NCI-H69 (cell line): ENCODE results near the gene SBF1.
"Not testable (repeated sequence)": the region's sequence is repeated elsewhere in the genome, so short reads cannot be mapped to it uniquely, and the experiment has no call there.

Source experiments
- DNase-seq: peaks from one replicate; lab custom pipeline; 2025; lab: John Stamatoyannopoulos, UW

The SBF1 gene, protein sequence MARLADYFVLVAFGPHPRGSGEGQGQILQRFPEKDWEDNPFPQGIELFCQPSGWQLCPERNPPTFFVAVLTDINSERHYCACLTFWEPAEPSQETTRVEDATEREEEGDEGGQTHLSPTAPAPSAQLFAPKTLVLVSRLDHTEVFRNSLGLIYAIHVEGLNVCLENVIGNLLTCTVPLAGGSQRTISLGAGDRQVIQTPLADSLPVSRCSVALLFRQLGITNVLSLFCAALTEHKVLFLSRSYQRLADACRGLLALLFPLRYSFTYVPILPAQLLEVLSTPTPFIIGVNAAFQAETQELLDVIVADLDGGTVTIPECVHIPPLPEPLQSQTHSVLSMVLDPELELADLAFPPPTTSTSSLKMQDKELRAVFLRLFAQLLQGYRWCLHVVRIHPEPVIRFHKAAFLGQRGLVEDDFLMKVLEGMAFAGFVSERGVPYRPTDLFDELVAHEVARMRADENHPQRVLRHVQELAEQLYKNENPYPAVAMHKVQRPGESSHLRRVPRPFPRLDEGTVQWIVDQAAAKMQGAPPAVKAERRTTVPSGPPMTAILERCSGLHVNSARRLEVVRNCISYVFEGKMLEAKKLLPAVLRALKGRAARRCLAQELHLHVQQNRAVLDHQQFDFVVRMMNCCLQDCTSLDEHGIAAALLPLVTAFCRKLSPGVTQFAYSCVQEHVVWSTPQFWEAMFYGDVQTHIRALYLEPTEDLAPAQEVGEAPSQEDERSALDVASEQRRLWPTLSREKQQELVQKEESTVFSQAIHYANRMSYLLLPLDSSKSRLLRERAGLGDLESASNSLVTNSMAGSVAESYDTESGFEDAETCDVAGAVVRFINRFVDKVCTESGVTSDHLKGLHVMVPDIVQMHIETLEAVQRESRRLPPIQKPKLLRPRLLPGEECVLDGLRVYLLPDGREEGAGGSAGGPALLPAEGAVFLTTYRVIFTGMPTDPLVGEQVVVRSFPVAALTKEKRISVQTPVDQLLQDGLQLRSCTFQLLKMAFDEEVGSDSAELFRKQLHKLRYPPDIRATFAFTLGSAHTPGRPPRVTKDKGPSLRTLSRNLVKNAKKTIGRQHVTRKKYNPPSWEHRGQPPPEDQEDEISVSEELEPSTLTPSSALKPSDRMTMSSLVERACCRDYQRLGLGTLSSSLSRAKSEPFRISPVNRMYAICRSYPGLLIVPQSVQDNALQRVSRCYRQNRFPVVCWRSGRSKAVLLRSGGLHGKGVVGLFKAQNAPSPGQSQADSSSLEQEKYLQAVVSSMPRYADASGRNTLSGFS (N-terminal part only)

GRCh38 chr22:50474710-50475651, at the start of gene SBF1:
TSS of gene SBF1 (minus strand) at chr22:50475035. CDS start at chr22:50474840, 195 bp downstream.
- peak; percentile 96 for DNase-seq

GRCh38 chr22:50523806-50524675, 49.2 kb upstream of the SBF1 start:
- no peak for DNase-seq

GRCh38 chr22:50523458-50523805, 48.6 kb upstream of the SBF1 start:
- no peak for DNase-seq

- no peak for DNase-seq
Measured at GRCh38 chr22:50522806-50523438, 48.1 kb upstream of the SBF1 start.

DNA sequence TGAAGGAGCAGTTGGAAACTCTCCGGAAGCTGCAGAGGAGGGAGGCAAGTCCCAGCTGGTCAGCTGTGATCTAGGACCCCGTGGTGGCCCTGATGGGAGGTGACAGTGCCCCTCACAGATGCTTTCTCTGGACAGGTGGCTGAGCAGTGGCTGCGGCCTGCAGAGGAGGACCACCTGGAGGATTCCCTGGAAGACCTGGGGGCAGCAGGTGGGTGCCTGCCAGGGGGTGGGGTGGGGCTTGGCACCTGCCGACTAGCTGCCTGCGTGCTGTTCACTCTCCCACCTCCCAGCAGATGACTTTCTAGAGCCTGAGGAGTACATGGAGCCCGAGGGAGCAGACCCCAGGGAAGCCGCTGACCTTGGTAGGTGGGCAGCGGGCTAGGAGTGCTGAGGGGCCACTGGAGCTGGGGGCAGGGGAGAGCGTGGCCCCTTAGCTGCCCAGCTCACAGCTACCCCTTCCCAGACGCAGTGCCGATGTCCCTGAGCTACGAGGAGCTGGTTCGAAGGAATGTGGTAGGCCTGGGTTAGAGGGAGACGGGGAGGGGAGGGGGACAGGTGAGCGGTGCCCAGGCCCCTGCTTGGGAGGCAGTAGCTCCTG, 47.5 kb upstream of the SBF1 start:
- no peak for DNase-seq

DNA sequence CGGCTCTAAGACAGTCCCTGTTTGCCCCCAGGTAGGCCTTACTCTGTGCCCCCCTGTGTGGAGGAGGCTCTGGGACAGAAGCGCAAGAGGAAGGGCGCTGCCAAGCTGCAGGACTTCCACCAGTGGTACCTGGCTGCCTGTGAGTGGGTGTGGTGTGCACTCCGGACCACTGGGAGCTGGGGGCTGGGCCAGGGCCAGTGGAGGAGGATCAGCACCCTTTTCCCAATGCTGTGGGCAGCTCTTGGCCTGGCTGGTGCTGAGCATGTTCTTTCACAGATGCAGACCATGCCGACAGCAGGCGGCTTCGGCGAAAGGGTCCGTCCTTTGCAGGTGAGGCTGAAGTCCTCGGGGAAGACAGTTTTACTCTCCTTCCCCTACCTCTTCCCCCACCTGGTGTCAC, 46.9 kb upstream of the SBF1 start:
- DNase-seq: no peak

- no peak for DNase-seq
Measured at GRCh38 chr22:50520826-50521453, 46.1 kb upstream of the SBF1 start.

DNA sequence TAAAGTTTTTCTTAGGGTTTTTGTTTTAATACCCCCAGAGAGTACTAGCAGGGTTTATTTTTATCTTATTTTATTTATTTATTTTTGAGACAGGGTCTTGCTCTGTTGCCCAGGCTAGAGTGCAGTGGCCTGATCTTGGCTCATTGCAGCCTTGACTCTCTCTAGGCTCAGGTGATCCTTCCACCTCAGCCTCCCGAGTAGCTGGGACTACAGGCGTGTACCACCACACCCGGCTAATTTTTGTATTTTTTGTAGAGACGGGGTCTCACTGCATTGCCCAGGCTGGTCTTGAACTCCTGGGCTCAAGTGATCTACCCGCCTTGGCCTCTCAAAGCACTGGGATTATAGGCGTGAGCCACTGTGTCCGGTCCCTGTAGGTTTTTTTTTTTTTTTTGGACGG, 45.3 kb upstream of the SBF1 start:
- not testable (repeated sequence) for DNase-seq

DNA sequence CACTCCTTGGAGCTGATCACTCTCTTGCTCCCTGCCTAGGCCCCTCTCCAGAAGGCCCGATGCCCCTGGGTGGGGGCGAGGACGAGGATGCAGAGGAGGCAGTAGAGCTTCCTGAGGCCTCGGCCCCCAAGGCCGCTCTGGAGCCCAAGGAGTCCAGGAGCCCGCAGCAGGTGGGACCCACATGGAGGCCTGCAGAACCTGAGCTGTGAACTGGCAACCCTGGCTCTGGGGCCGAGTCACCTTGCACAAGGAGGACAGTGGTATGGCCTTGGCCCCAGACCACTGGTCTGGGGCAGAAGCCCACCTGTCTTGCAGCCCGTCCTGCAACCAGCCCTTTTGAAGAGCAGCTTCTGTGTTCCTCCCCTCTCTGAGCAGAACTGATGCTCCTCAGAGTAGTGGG, 44.3 kb upstream of the SBF1 start:
- DNase-seq: no peak

DNA sequence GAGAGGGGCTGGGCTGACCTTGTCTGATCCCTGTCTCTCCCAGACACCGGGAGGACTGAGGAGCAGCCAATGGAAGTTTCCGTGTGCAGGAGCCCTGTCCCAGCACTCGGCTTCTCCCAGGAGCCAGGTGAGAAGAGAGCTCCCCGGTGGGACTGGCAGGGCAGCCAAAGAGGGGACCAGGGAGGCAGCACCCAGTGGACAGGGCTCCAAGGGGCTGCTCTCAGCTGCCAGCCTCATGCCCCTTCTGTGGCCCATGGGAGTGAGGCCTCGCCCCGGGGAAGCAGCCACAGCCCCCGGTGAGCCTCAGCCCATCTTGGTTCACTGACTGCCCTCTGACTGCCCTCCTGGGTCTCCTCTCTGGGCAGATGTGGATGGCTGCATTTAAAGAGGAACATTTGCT, 43.8 kb upstream of the SBF1 start:
- no peak for DNase-seq

DNA sequence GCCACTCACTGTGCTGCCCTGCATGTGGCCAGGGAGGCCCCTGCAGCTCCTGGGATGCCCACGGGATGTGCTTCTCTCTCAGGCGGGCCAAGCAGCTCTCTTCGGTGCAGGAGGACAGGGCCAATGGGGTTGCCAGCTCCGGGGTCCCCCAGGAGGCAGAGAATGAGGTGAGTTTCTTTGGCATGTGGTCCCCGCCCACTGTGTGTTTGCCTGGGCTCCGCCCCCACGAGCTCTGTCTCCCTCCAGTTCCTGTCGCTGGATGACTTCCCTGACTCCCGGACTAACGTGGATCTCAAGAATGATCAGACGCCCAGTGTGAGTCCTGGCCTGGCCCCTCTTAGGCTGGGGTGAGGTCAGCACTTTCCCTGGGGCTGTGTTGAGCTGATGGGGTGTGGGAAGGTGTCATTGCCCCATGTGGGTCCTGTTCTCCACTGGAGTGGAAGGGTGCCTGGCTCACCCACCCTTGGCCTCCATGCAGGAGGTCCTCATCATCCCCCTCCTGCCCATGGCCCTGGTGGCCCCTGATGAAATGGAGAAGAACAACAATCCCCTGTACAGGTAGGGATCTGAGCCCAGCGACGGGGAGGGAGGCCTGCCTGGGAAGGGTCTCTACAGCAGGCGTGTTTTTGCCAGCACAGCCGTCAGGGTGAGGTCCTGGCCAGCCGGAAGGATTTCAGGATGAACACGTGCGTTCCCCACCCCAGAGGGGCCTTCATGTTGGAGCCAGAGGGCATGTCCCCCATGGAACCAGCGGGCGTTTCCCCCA, 42.8 kb upstream of the SBF1 start:
- DNase-seq: no peak

- no peak for DNase-seq
Measured at GRCh38 chr22:50516891-50517290, 42.1 kb upstream of the SBF1 start.

DNA sequence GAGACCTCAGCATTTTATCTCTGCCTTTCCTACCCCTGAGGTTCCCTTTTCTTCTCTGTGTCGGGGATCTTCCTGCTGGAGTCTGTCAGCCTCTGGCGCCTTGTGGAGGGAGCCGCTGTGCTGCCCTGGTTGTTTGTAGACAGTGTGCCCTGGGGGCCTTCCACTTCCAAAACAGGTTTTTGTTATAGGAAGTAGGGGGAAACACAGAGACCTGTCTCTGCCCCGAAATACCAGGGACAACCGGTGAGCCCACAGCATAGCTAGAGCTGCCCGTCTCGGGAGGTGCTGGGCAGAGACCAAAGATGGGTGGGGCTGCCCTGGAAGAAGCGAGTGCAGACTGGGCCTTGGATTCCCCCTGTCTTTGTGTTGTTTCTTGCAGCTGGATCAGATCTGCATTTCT, 41.2 kb upstream of the SBF1 start:
- no peak for DNase-seq

DNA sequence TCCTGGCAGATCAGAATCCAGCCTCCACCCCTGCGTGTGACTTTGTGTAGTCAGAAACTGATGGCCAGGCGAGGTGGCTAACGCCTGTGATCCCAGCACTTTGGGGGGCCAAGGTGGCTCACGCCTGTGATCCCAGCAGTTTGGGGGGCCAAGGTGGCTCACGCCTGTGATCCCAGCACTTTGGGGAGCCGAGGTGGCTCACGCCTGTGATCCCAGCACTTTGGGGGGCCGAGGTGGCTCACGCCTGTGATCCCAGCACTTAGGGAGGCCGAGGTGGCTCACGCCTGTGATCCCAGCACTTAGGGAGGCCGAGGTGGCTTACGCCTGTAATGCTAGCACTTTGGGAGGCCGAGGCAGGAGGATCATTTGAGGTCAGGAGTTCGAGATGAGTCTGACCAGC, 38.3 kb upstream of the SBF1 start:
- DNase-seq: no peak

DNA sequence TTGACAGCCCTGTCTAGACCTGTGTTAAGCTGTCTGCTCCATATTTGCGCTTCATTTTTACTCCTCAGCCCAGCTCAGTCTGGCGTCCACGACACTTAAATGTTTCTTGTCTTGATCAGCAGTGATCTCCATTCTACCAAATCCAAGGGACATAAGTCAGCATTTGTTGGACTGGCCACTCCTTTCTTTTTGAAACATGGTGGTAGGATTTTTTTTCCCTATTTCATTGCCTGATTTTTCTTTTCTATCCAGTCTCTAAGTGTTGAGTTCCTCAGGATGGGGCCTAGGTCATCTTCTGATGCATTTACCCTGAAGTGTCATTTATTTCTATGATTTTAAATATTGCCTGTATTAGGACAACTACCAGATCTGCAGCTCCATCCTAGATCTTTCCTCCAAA, 34.1 kb upstream of the SBF1 start:
- DNase-seq: peak; percentile 53

GRCh38 chr22:50507991-50508884, 33.4 kb upstream of the SBF1 start, which contains the start of gene NCAPH2:
TSS of gene NCAPH2 (plus strand) at chr22:50508224. CDS start at chr22:50508338, 114 bp downstream.
- peak; percentile 99 for DNase-seq

DNA sequence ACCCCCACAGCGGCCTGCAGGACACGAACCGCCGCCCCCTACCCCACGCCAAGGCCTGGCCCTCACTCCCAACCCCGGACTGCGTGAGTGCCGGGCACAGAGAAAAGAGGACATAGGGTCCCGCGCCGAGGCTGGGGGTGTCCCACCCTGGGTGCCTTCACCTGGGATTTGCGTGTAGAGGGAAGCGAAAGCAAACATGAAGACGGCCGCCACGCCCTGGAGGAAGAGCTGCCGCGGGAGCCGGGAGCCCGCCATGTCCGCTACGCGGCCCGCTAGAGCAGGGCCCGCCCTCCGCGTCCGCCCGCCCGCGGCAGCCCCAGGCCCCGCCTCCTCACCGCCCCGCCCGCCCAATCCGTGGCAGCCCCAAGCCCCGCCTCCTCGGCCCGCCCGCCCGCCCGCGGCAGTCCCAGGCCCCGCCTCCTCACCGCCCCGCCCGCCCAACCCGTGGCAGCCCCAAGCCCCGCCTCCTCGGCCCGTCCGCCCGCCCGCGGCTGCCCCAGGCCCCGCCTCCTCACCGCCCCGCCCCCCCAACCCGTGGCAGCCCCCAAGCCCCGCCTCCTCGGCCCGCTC, 32.7 kb upstream of the SBF1 start, which contains the start of gene LMF2:
TSS of gene LMF2 (minus strand) at position 282 of the 570 bp plus-strand sequence. CDS start at position 255, 27 bp downstream.
- peak; percentile 97 for DNase-seq
